Spleen (tissue), 11 donors: ENCODE results near the gene THAP12. TPM values are rescaled to one million over a fixed set of nuclear protein-coding genes. Genes with fewer than 3 reads are reported as not detected.

Experiments
- DNase-seq: peaks from one replicate; pipeline ENCODE4 v3.0.0-alpha.2; 2020
- H3K27ac ChIP-seq, 8 donors: fragments of 200-600 bp; sonication (generic) in 7 of 8; 1 replicate in 4 of 8; 2 replicates in 4 of 8; pipeline versions ENCODE4 v1.5.0 to v1.8.0; 2016 to 2021; ENCODE audit warnings: inconsistent platforms in 4 of 8, mild to moderate bottlenecking in 4 of 8, moderate library complexity in 1 of 8
- H3K27me3 ChIP-seq, 7 donors: fragments of 200-600 bp; sonication (generic) in 6 of 7; replicated peaks in 1 of 7; 1 replicate in 4 of 7; 2 replicates in 3 of 7; pipeline versions ENCODE4 v1.5.0 to v1.8.0; 2016 to 2021; ENCODE audit warnings: inconsistent platforms in 3 of 7, mild to moderate bottlenecking in 1 of 7
- H3K36me3 ChIP-seq, 6 donors: fragments of 200-600 bp; sonication (generic) in 5 of 6; 1 replicate in 4 of 6; 2 replicates in 2 of 6; pipeline versions ENCODE4 v1.5.0 to v1.8.0; 2016 to 2021; ENCODE audit warnings: inconsistent platforms in 2 of 6
- H3K4me1 ChIP-seq, 6 donors: fragments of 200-600 bp; sonication (generic) in 5 of 6; 1 replicate in 3 of 6; 2 replicates in 3 of 6; pipeline versions ENCODE4 v1.5.0 to v1.8.0; 2016 to 2021; ENCODE audit warnings: inconsistent platforms in 3 of 6
- H3K4me3 ChIP-seq, 8 donors: fragments of 200-600 bp; sonication (generic) in 7 of 8; 1 replicate in 4 of 8; 2 replicates in 4 of 8; pipeline versions ENCODE4 v1.5.0 to v1.8.0; 2016 to 2021; ENCODE audit warnings: inconsistent platforms in 4 of 8, mild to moderate bottlenecking in 4 of 8, moderate library complexity in 2 of 8
- H3K9me3 ChIP-seq, 8 donors: fragments of 200-600 bp; sonication (generic) in 7 of 8; 1 replicate in 4 of 8; 2 replicates in 4 of 8; pipeline versions ENCODE4 v1.5.0 to v1.8.0; 2016 to 2021; ENCODE audit warnings: inconsistent platforms in 4 of 8
- POLR2A ChIP-seq, 3 donors: fragments of 450-650 bp; IDR thresholded peaks; one replicate each; pipeline ENCODE4 v1.5.1; 2017; ENCODE audit warnings: antibody characterized with exemption in 3 of 3, mild to moderate bottlenecking in 1 of 3
- POLR2AphosphoS5 ChIP-seq, 3 donors: sonication (generic); formaldehyde crosslinking; IDR thresholded peaks; one replicate each; pipeline ENCODE4 v1.5.1; 2017; ENCODE audit warnings: antibody characterized with exemption in 3 of 3
- WGBS, 5 donors: extraction: QIAGEN DNeasy Blood & Tissue Kit in 3 of 5; methylation state at CpG; one replicate each; pipeline versions ENCODE4 v1.1.5 to v1.1.7; 2013 to 2018; 5-methylcytosine and 5-hydroxymethylcytosine counted together
- intact Hi-C: fragments of 100-400 bp; cut with DNase I; formaldehyde crosslinking; loops from one replicate; pipeline ENCODE4 v1.15.0; 2023; ENCODE audit warnings: low total_unique reads
- polyA plus RNA-seq, 3 donors: library from polyadenylated mRNA; stranded (reverse); fragments of 200-250 nt; gene quantifications; one replicate each; pipeline ENCODE4 v1.2.1, GENCODE V29; 2013
- total RNA-seq, 7 donors: library from RNA; depleted of rRNA in 3 of 7; stranded (reverse); fragments of >200 nt in 3 of 7; fragmentation: NEBNext Ultra II Directional in 4 of 7; extraction: Animal tissue kit (Norgen Biotek cat#: 25700) in 4 of 7; gene quantifications; one replicate each; pipeline versions ENCODE4 v1.1.0 to v1.2.1, GENCODE V29; 2016 to 2021
- TF ChIP-seq, protein P1 (sequence below), 11 experiments: fragments of 200-600 bp in 7 of 11; fragments of 450-650 bp in 4 of 11; sonication (generic) in 4 of 11; IDR thresholded peaks in 8 of 11; conservative IDR thresholded peaks in 3 of 11; 1 replicate in 7 of 11; 2 replicates in 4 of 11; pipeline versions ENCODE4 v1.4.0 to v1.8.0; 2016 to 2021; ENCODE audit warnings: antibody characterized with exemption in 11 of 11, inconsistent platforms in 4 of 11, mild to moderate bottlenecking in 1 of 11
- donor health status: healthy with polysubstance abuse.
- donor health status: DM: no; HTN: no; CAD: no; lungs with moderate emphysema.
- donor health status: DM: no; HTN: no; CAD: no.
- donor health status: Bipolar disorder and iron deficiency.
- donor health status: healthy.
- donor health status: DM: no; HTN: no; CAD: no.
- donor health status: DM: yes; HTN: yes; CAD: no.

THAP12 gene
- total and polyA plus RNA-seq, 10 donors = 28.4 to 51.8 (median 39.6) TPM

GRCh38 chr11:76395296-76395695 is 14.4 kb upstream of the THAP12 start:
- intact Hi-C loops = no loop called here
- DNase-seq = no peak
- H3K4me1 ChIP-seq = no peaks in the 10 kb centered on the region
- H3K9me3 ChIP-seq = no peaks in the 10 kb centered on the region
- no peak for TF ChIP-seq POLR2AphosphoS5 (IDR thresholded peaks at IDR 0.05)
- TF ChIP-seq, protein P1, sequence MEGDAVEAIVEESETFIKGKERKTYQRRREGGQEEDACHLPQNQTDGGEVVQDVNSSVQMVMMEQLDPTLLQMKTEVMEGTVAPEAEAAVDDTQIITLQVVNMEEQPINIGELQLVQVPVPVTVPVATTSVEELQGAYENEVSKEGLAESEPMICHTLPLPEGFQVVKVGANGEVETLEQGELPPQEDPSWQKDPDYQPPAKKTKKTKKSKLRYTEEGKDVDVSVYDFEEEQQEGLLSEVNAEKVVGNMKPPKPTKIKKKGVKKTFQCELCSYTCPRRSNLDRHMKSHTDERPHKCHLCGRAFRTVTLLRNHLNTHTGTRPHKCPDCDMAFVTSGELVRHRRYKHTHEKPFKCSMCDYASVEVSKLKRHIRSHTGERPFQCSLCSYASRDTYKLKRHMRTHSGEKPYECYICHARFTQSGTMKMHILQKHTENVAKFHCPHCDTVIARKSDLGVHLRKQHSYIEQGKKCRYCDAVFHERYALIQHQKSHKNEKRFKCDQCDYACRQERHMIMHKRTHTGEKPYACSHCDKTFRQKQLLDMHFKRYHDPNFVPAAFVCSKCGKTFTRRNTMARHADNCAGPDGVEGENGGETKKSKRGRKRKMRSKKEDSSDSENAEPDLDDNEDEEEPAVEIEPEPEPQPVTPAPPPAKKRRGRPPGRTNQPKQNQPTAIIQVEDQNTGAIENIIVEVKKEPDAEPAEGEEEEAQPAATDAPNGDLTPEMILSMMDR (IDR thresholded peaks at IDR 0.05 in 8 of 11, conservative IDR thresholded peaks at IDR 0.05 in 3 of 11) = no peak
- H3K27me3 ChIP-seq = no peaks in the 10 kb centered on the region
- no peak overlapping the region for H3K27ac ChIP-seq
- 88 to 100% (median 92%) methylated on average over 1 of the region's 1 CpG for WGBS, 5 donors
- no peak overlapping the region for H3K4me3 ChIP-seq
- H3K36me3 ChIP-seq = no peaks in the 10 kb centered on the region

- Histone ChIP-seq H3K27me3 (no peaks in the 10 kb centered on the region), H3K27ac (no peak overlapping the region), H3K9me3 (no peaks in the 10 kb centered on the region), H3K4me3 (no peak overlapping the region), H3K4me1 (no peaks in the 10 kb centered on the region), H3K36me3 (no peaks in the 10 kb centered on the region)
- TF ChIP-seq, protein P1 (IDR thresholded peaks at IDR 0.05 in 8 of 11, conservative IDR thresholded peaks at IDR 0.05 in 3 of 11) = no peak
- TF ChIP-seq POLR2AphosphoS5 (IDR thresholded peaks at IDR 0.05) (no peak), POLR2A (IDR thresholded peaks at IDR 0.05) (no peak)
- no peak for DNase-seq
- intact Hi-C loops = no loop called here
These were observed 13.5 kb upstream of the THAP12 start for GRCh38 chr11:76394411-76394810.

DNA sequence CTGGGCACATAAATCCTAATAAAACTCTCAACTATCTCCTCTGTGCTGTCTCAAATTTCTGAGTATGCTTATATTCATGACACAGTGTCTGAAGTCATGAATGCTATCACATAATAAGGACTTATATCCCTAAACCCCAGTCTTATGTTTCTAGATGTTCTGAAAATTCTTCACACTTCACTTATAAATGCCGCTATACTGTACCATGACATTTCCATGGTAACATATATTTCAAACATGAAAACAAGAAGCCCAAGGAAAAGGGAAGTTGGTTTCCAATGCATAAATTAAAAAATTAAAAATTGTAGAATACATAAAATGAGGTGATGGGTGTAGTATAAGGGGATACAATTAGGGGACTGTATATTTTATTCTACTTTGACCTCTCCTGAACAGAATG is 11.9 kb upstream of the THAP12 start:
- no peaks in the 10 kb centered on the region for H3K27me3 ChIP-seq
- H3K9me3 ChIP-seq = no peaks in the 10 kb centered on the region
- WGBS, 5 donors = 47 to 74% (median 61%) methylated on average over 1 of the region's 1 CpG
- DNase-seq = no peak
- no peaks in the 10 kb centered on the region for H3K4me1 ChIP-seq
- H3K27ac ChIP-seq = no peak overlapping the region
- H3K4me3 ChIP-seq = no peak overlapping the region
- TF ChIP-seq POLR2A (IDR thresholded peaks at IDR 0.05) (no peak), POLR2AphosphoS5 (IDR thresholded peaks at IDR 0.05) (no peak)
- TF ChIP-seq, protein P1 (IDR thresholded peaks at IDR 0.05 in 8 of 11, conservative IDR thresholded peaks at IDR 0.05 in 3 of 11) = no peak
- no peaks in the 10 kb centered on the region for H3K36me3 ChIP-seq
- intact Hi-C loops = no loop called here

DNA sequence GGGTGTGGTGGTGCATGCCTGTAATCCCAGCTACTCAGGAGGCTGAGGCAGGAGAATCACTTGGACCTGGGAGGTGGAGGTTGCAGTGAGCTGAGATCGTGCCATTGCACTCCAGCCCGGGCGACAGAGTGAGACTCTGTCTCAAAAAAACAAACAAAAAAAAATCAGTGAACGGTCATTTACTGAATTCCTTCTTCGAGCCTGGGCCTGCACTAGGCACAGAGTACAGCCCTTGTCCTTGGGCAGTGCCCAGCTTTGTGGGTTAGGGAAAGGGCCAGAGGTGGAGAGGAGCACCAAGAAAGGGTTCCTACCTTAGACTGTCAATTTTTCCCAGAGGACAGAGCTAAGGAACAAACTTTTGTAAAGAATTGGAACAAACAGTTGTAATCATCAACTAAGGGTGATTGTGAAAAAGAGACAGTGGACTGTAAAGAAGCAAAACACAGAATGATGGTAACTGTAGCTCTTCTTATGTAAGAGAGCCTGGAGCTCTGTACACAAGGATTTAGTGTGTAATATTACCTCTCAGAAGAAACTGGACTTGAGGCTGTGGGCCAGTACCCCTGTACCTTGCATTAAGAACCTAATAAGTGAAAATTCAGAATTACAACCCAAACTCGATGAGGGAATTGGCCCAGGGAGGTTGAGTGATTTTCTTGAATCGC is 11.0 kb upstream of the THAP12 start:
- no peak overlapping the region for H3K4me3 ChIP-seq
- 85 to 92% (median 89%) methylated on average over 7 of the region's 7 CpGs for WGBS, 5 donors
- no peaks in the 10 kb centered on the region for H3K27me3 ChIP-seq
- H3K36me3 ChIP-seq = no peaks in the 10 kb centered on the region
- DNase-seq = no peak
- intact Hi-C loops = no loop called here
- H3K9me3 ChIP-seq = no peaks in the 10 kb centered on the region
- H3K27ac ChIP-seq = no peak overlapping the region
- no peaks in the 10 kb centered on the region for H3K4me1 ChIP-seq
- TF ChIP-seq POLR2AphosphoS5 (IDR thresholded peaks at IDR 0.05) = no peak
- TF ChIP-seq POLR2A (IDR thresholded peaks at IDR 0.05) = no peak
- TF ChIP-seq, protein P1 (IDR thresholded peaks at IDR 0.05 in 8 of 11, conservative IDR thresholded peaks at IDR 0.05 in 3 of 11) = no peak
